H1 (cell line): ENCODE data around the gene VOPP1. TPM values are rescaled to one million over a fixed set of nuclear protein-coding genes. Genes with fewer than 3 reads are reported as not detected.

Experiments
- CTCF ChIA-PET: fragments of 300-600 bp; sonication (Branson Sonifier 250); formaldehyde crosslinking; loops from one replicate; lab custom pipeline; 2021; ENCODE audit not compliant: partially characterized antibody; lab: Charles Lee
- POLR2A ChIA-PET: fragments of 300-600 bp; sonication (Branson Sonifier 250); formaldehyde crosslinking; loops from one replicate; lab custom pipeline; 2021; ENCODE audit warnings: inconsistent platforms; ENCODE audit not compliant: partially characterized antibody; lab: Charles Lee
- DNase-seq, 2 experiments: peaks; one replicate each; pipeline versions ENCODE4 v3.0.0 to v3.0.0-alpha.2; 2010 to 2022; ENCODE audit warnings: low spot score in 2 of 2, low read depth in 1 of 2, mixed read lengths in 1 of 2
- FAIRE-seq: peaks from 2 replicates; lab custom pipeline; 2011; peaks lifted over from hg19 to GRCh38; lab: Jason Lieb, UNC
- H2AFZ ChIP-seq: 2 replicates; pipeline ENCODE4 v1.8.1; 2012; ENCODE audit warnings: low read length, inconsistent platforms
- H2AK5ac ChIP-seq: 2 replicates; pipeline ENCODE4 v1.6.1; 2013; ENCODE audit warnings: low read depth, low read length
- H2BK120ac ChIP-seq: replicated peaks from 2 replicates; pipeline ENCODE3; 2013; ENCODE audit warnings: low read depth, low read length, inconsistent platforms
- H2BK12ac ChIP-seq: 2 replicates; pipeline ENCODE4 v1.6.1; 2013; ENCODE audit warnings: low read depth, low read length
- H2BK15ac ChIP-seq: 2 replicates; pipeline ENCODE4 v1.6.1; 2013; ENCODE audit warnings: low read length
- H2BK20ac ChIP-seq: 2 replicates; pipeline ENCODE4 v1.6.1; 2013; ENCODE audit warnings: low read length
- H2BK5ac ChIP-seq: 2 replicates; pipeline ENCODE4 v1.6.1; 2013; ENCODE audit warnings: low read depth, low read length
- H3K14ac ChIP-seq: 2 replicates; pipeline ENCODE4 v1.6.1; 2013; ENCODE audit warnings: inconsistent platforms; ENCODE audit not compliant: insufficient read length
- H3K18ac ChIP-seq: 2 replicates; pipeline ENCODE4 v1.6.1; 2013; ENCODE audit warnings: low read length; ENCODE audit errors: extremely low read depth
- H3K23ac ChIP-seq: 2 replicates; pipeline ENCODE4 v1.6.1; 2013; ENCODE audit warnings: inconsistent platforms; ENCODE audit not compliant: insufficient read length
- H3K23me2 ChIP-seq: 2 replicates; pipeline ENCODE4 v1.6.1; 2013; ENCODE audit warnings: low read depth, low read length
- H3K27ac ChIP-seq: 2 replicates; pipeline ENCODE4 v1.6.1; 2011; ENCODE audit warnings: low read depth, low read length, inconsistent platforms
- H3K27me3 ChIP-seq, 4 experiments: replicated peaks in 1 of 4; 1 replicate in 1 of 4; 2 replicates in 3 of 4; pipeline versions ENCODE4 v1.6.1 to v1.8.1; 2011 to 2013; ENCODE audit warnings: low read length in 3 of 4, mild to moderate bottlenecking in 3 of 4, inconsistent platforms in 2 of 4, mixed read lengths in 2 of 4, moderate library complexity in 1 of 4; ENCODE audit not compliant: control insufficient read depth in 3 of 4, insufficient read depth in 3 of 4; ENCODE audit errors: extremely low read depth in 1 of 4
- H3K36me3 ChIP-seq, 4 experiments: 2 replicates each; pipeline versions ENCODE4 v1.6.1 to v1.8.1; 2011 to 2013; ENCODE audit warnings: mild to moderate bottlenecking in 4 of 4, low read length in 3 of 4, moderate library complexity in 2 of 4, control low read depth in 1 of 4, inconsistent platforms in 1 of 4; ENCODE audit not compliant: insufficient read depth in 4 of 4, control insufficient read depth in 2 of 4
- H3K4ac ChIP-seq: replicated peaks from 2 replicates; pipeline ENCODE3; 2013; ENCODE audit warnings: low read length, low read depth, mixed read lengths, inconsistent platforms; ENCODE audit not compliant: insufficient read length
- H3K4me1 ChIP-seq, 4 experiments: replicated peaks in 1 of 4; 1 replicate in 1 of 4; 2 replicates in 3 of 4; pipeline versions ENCODE4 v1.6.1 to v1.8.1; 2011 to 2013; ENCODE audit warnings: low read length in 3 of 4, inconsistent platforms in 2 of 4, mixed read lengths in 1 of 4; ENCODE audit not compliant: insufficient read depth in 4 of 4, control insufficient read depth in 3 of 4
- H3K4me2 ChIP-seq, 2 experiments: 2 replicates each; pipeline versions ENCODE4 v1.6.1 to v1.8.1; 2011 to 2013; ENCODE audit warnings: low read depth in 2 of 2, low read length in 2 of 2, control low read depth in 1 of 2, inconsistent platforms in 1 of 2, mild to moderate bottlenecking in 1 of 2; ENCODE audit not compliant: insufficient read depth in 1 of 2
- H3K4me3 ChIP-seq, 4 experiments: fragments of 200-600, 300-600 bp in 1 of 4; sonication (generic), shearing (Covaris generic), sonication (Bioruptor Twin) in 1 of 4; 2 replicates each; pipeline versions ENCODE4 v1.5.1 to v1.8.1; 2011 to 2016; ENCODE audit warnings: low read length in 4 of 4, low read depth in 3 of 4, control low read depth in 2 of 4, inconsistent platforms in 2 of 4, mild to moderate bottlenecking in 2 of 4, mixed read lengths in 1 of 4, moderate library complexity in 1 of 4; ENCODE audit not compliant: insufficient read depth in 2 of 4; ENCODE audit errors: extremely low read depth in 1 of 4
- H3K56ac ChIP-seq: replicated peaks from 2 replicates; pipeline ENCODE3; 2013; ENCODE audit warnings: low read depth, mild to moderate bottlenecking, mixed read lengths, low read length, inconsistent platforms; ENCODE audit not compliant: insufficient read length
- H3K79me1 ChIP-seq: 2 replicates; pipeline ENCODE4 v1.6.1; 2013; ENCODE audit warnings: low read depth, low read length, control low read depth
- H3K79me2 ChIP-seq, 2 experiments: 2 replicates each; pipeline versions ENCODE4 v1.6.1 to v1.8.1; 2012 to 2013; ENCODE audit warnings: low read length in 2 of 2, mild to moderate bottlenecking in 2 of 2, inconsistent platforms in 1 of 2; ENCODE audit not compliant: insufficient read depth in 2 of 2, control insufficient read depth in 1 of 2
- H3K9ac ChIP-seq, 4 experiments: replicated peaks in 1 of 4; 1 replicate in 1 of 4; 2 replicates in 3 of 4; pipeline versions ENCODE4 v1.6.1 to v1.8.1; 2011 to 2013; ENCODE audit warnings: low read depth in 3 of 4, low read length in 3 of 4, control low read depth in 2 of 4, mild to moderate bottlenecking in 2 of 4, moderate library complexity in 2 of 4, inconsistent platforms in 1 of 4; ENCODE audit errors: extremely low read depth in 1 of 4
- H3K9me3 ChIP-seq, 2 experiments: 2 replicates each; pipeline versions ENCODE4 v1.6.1 to v1.8.1; 2012 to 2013; ENCODE audit warnings: mild to moderate bottlenecking in 2 of 2, moderate library complexity in 2 of 2, control low read depth in 1 of 2, inconsistent platforms in 1 of 2, low read depth in 1 of 2, low read length in 1 of 2, mixed read lengths in 1 of 2; ENCODE audit not compliant: insufficient read depth in 2 of 2
- H4K20me1 ChIP-seq, 2 experiments: replicated peaks in 1 of 2; 2 replicates each; pipeline versions ENCODE3 to v1.8.1; 2011 to 2013; ENCODE audit warnings: inconsistent platforms in 2 of 2, low read length in 2 of 2, mild to moderate bottlenecking in 1 of 2; ENCODE audit not compliant: insufficient read depth in 2 of 2, control insufficient read depth in 1 of 2
- H4K5ac ChIP-seq: 2 replicates; pipeline ENCODE4 v1.6.1; 2013; ENCODE audit warnings: low read length, low read depth, mixed read lengths, inconsistent platforms; ENCODE audit not compliant: insufficient read length
- H4K8ac ChIP-seq: 2 replicates; pipeline ENCODE4 v1.8.0; 2013; ENCODE audit warnings: mild to moderate bottlenecking, moderate library complexity, low read length, inconsistent platforms; ENCODE audit not compliant: insufficient read depth; ENCODE audit errors: extremely low read depth
- H4K91ac ChIP-seq: replicated peaks from 2 replicates; pipeline ENCODE3; 2013; ENCODE audit warnings: low read length, mixed read lengths, inconsistent platforms; ENCODE audit not compliant: insufficient read length
- BRCA1 ChIP-seq: IDR thresholded peaks from 2 replicates; pipeline ENCODE4 v1.6.1; 2012; ENCODE audit warnings: low read depth, low read length, improper control_type of control experiment
- CTBP2 ChIP-seq: IDR thresholded peaks from 2 replicates; pipeline ENCODE4 v1.7.0; 2011; ENCODE audit warnings: borderline replicate concordance, mild to moderate bottlenecking, moderate library complexity, mixed read lengths, low read length; ENCODE audit not compliant: insufficient read depth, insufficient read length
- EZH2 ChIP-seq: fragments of 200-600 bp; sonication (generic); IDR thresholded peaks from 2 replicates; pipeline ENCODE4 v1.7.1; 2012; ENCODE audit warnings: low read depth, mild to moderate bottlenecking, moderate library complexity, low read length, inconsistent platforms; ENCODE audit not compliant: severe bottlenecking
- NANOG ChIP-seq: IDR thresholded peaks from 2 replicates; pipeline ENCODE4 v1.6.1; 2011; ENCODE audit warnings: low read length, low read depth, mild to moderate bottlenecking, inconsistent platforms; ENCODE audit not compliant: insufficient read depth, poor library complexity, severe bottlenecking
- SUZ12 ChIP-seq: fragments of 200-600 bp; sonication (generic); IDR thresholded peaks from 2 replicates; pipeline ENCODE4 v1.6.1; 2012; ENCODE audit warnings: mild to moderate bottlenecking, inconsistent platforms, low read length, moderate library complexity, mixed read lengths
- ZNF274 ChIP-seq: IDR thresholded peaks from 2 replicates; pipeline ENCODE4 v1.7.0; 2012; ENCODE audit warnings: low read length, borderline replicate concordance; ENCODE audit errors: extremely low read depth
- WGBS, 2 experiments: shearing (Covaris generic) in 1 of 2; methylation state at CpG; one replicate each; pipeline versions ENCODE4 v1.1.6 to v1.1.7; 2013 to 2015; ENCODE audit warnings: low lambda C conversion rate in 2 of 2, mixed read lengths in 2 of 2, inconsistent platforms in 1 of 2, low coverage in 1 of 2, missing lambda C conversion rate in 1 of 2; ENCODE audit not compliant: insufficient replicate concordance in 2 of 2, insufficient coverage in 1 of 2, insufficient read length in 1 of 2; ENCODE audit errors: extremely low coverage in 1 of 2, missing lambda C conversion rate in 1 of 2; 5-methylcytosine and 5-hydroxymethylcytosine counted together
- polyA plus RNA-seq, 7 experiments: library from polyadenylated mRNA; depleted of rRNA in 3 of 7; stranded (reverse) in 5 of 7; unstranded in 2 of 7; fragments of >200 nt in 5 of 7; fragments of 200-250 nt in 2 of 7; gene quantifications; 1 replicate in 5 of 7; 2 replicates in 1 of 7; 4 replicates in 1 of 7; pipeline versions ENCODE4 v1.2.1 to v1.2.3, GENCODE V29; 2011 to 2013; ENCODE audit warnings: missing spikeins in 2 of 7, mixed read lengths in 2 of 7
- total RNA-seq: library from RNA; stranded (reverse); fragmentation: NEBNext Ultra II Directional; extraction: Animal tissue kit (Norgen Biotek cat#: 25700); gene quantifications from 2 replicates; pipeline ENCODE4 v1.2.1, GENCODE V29; 2021

Gene VOPP1
- total and polyA plus RNA-seq, 2 of the 8 experiments (the other 6 are each of a cell fraction or from before 2014, with no cell fraction given), result 44.7 to 83.0 TPM

DNA sequence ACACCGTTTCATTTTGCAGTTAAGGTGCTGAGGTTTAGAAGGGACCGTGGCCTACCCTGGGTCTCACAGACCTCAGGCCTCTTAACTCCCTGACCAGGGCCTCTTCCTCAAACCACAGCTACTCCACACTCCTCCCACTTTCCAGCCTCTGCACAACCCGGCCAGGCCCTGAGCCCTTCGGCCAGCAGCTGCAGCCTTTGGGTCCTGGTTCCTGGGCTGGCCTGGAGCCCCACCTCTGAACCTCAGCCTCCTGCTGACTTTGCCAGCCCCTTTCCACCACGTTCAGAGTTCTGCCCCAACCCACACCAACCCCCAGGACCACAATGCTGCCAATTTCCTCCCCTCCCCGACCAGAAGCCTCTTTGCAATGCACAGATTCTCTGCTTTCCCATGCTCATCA lies 84.1 kb downstream of the VOPP1 start:
- Histone ChIP-seq H3K36me3 (peaks cover 0 to 7% (median 2%) of the 10 kb centered on the region in 4 experiments; a peak in 4 of 8 replicates), H2BK5ac (no peak overlapping the region), H3K23ac (no peak overlapping the region), H2BK12ac (no peak overlapping the region), H2BK20ac (no peak overlapping the region), H3K79me2 (no peaks in the 10 kb centered on the region), H4K91ac (no peak overlapping the region), H3K4me3 (no peak overlapping the region), H4K8ac (peak overlapping the region; percentile 5; the same call in 1 of the 2 replicates), H3K18ac (no peak overlapping the region), H3K27me3 (no peaks in the 10 kb centered on the region), H3K56ac (no peak overlapping the region), H3K4me2 (no peak overlapping the region), H3K9me3 (no peaks in the 10 kb centered on the region), H4K5ac (no peak overlapping the region), H2BK15ac (no peak overlapping the region), H3K9ac (no peak overlapping the region), H2AFZ (no peak overlapping the region), H3K4me1 (no peaks in the 10 kb centered on the region), H3K4ac (no peak overlapping the region), H3K27ac (no peak overlapping the region), H2BK120ac (no peak overlapping the region), H3K79me1 (no peaks in the 10 kb centered on the region; the same call in 1 of the 2 replicates), H3K14ac (no peak overlapping the region), H2AK5ac (no peak overlapping the region), H3K23me2 (no peaks in the 10 kb centered on the region), H4K20me1 (peaks cover 0 to 8% of the 10 kb centered on the region in 2 experiments)
- 83% methylated on average over 5 of the region's 6 CpGs; no CpG with 5 or more reads in 1 of the 2 experiments for WGBS, 2 experiments
- no peak for TF ChIP-seq BRCA1
- TF ChIP-seq ZNF274, result no peak
- TF ChIP-seq CTBP2, result no peak
- TF ChIP-seq SUZ12, result no peak
- no peak for TF ChIP-seq EZH2
- no peak for TF ChIP-seq NANOG
- ChIA-PET POLR2A (interaction anchor here (1.2 kb wide), 1 partner anchor 34 kb away, joined by 3 read pairs; no protein-coding TSS in a partner anchor), CTCF (interaction anchor here (1.6 kb wide), 1 partner anchor 105 kb away, joined by 3 read pairs; no protein-coding TSS in a partner anchor)
- FAIRE-seq (no peak), DNase-seq (no peak)
